NCI-H146 (cell line): ENCODE results near the gene VWA5B2.
A peak's percentile ranks its signal among the peaks of the same experiment; 100 is the strongest.

ENCODE experiments used
- DNase-seq: peaks from one replicate; lab custom pipeline; 2025; lab: John Stamatoyannopoulos, UW

VWA5B2 gene

DNA sequence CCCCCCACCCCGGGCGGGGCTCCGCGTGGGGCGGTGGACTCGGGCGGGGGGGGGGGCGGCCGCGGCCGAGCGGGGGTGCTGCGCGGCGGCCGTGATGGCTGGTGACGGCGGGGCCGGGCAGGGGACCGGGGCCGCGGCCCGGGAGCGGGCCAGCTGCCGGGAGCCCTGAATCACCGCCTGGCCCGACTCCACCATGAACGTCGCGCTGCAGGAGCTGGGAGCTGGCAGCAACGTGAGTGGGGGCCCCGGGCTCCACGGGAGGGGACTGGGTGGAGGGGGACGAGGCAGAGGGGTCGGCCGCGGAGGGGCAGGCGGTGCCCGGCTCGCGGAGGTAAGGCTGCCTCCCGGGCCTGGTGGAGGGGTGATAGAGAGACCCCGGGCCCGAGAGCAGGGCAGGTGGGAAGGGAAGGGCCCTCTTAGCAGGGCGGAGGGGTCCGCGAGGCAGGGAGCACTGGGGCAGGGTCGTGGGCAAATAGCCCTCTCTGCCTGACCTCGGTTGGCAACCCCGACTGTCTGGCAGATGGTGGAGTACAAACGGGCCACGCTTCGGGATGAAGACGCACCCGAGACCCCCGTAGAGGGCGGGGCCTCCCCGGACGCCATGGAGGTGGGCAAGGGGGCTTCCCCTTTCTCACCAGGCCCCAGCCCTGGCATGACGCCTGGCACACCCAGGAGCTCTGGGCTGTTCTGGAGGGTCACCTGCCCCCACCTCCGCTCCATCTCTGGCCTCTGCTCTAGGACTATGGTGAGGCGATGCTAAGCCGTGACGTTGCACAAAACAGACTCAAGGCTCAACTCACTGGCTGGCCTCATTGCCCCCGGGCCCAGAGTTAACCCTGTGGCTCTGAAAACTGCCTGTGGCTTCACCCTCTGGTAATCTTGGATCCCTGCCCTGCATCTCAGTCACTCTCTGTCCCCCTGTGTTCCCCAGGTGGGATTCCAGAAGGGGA is 46.9 kb downstream of the VWA5B2 start, which contains the start of gene ECE2:
Gene ECE2 (plus strand): TSS at position 62 of the 950 bp plus-strand sequence. CDS start 132 bp downstream, at position 194.
- peak; percentile 26 for DNase-seq

- DNase-seq, result no peak
These were observed 48.0 kb downstream of the VWA5B2 start for GRCh38 chr3:184277366-184277765.

- DNase-seq, result no peak
These were observed 53.6 kb downstream of the VWA5B2 start for GRCh38 chr3:184282941-184283340.

- DNase-seq, result no peak
These were observed 54.3 kb downstream of the VWA5B2 start for GRCh38 chr3:184283681-184284080.

DNA sequence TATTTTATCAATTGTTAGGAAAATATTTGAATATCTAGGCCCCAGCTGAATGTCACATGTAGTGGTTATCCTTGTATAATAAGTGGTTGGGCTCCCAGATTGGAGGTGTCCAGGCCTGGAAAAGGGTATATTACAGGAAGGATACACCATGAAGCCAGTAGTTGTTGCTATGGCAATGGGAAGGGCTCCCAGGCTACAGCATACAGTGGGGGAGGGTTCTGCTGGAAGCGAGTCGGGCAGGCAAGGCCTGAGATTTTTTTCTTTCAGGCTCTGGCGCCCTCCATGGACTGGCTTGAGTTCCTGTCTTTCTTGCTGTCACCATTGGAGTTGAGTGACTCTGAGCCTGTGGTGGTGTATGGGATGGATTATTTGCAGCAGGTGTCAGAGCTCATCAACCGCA is 55.3 kb downstream of the VWA5B2 start:
- peak; percentile 89 for DNase-seq

DNA sequence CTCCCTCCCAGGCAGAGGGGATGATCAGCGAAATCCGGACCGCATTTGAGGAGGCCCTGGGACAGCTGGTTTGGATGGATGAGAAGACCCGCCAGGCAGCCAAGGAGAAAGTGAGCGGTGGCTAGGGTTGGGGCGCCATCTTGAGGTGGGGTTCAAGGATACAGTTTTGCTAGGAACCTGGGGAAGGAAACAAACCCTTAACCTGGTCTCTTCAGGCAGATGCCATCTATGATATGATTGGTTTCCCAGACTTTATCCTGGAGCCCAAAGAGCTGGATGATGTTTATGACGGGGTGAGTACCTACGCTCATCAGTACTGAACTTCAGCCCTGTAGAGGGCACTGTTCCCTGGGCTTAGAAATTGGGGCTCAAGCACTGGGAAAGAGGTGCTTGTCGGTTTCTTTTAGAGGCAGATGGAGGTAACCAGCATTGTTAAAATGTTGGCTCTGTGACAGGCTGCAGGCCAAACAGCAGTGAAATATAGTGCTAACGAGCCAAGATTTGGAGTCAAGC is 60.1 kb downstream of the VWA5B2 start:
- DNase-seq, result peak; percentile 75

- DNase-seq, result no peak
These were observed 60.9 kb downstream of the VWA5B2 start for GRCh38 chr3:184290331-184290730.

GRCh38 chr3:184291044-184291737 is 61.8 kb downstream of the VWA5B2 start:
- no peak for DNase-seq
